Measurements from ENCODE around the gene FRAS1. TPM values are rescaled to one million over a fixed set of nuclear protein-coding genes. Genes with fewer than 3 reads are reported as not detected.

The FRAS1 gene
- total and polyA plus RNA-seq, 4 experiments from 2014 or later = not detected

DNA sequence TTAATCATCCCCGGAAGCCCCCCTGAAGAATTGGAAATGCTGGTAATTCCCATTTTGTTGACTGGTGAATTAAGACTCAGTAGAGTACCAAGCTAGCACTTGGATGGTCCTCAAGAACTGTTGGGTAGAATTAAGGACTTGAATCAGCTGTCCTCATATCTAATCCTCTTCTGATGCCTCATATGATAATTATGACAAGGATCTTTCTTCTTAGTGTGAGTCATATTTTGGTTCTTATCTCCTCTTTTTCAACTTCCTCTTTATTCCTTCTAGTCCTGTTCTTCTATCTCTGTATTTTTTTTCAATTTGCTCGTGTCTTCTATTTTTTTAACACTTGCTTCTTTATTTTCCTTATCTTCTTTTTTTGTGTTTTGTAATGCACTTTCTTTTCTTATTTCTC lies 288.1 kb downstream of the FRAS1 start:
- Histone ChIP-seq H3K4me1 (ENCODE audit: insufficient read depth, low read length) (no peaks in the 10 kb centered on the region), H3K27me3 (ENCODE audit: insufficient read depth, low read length) (no peaks in the 10 kb centered on the region), H3K9me3 (ENCODE audit: control insufficient read depth in 1 of 2, low read length in 2 of 2) (no peaks in the 10 kb centered on the region), H3K36me3 (ENCODE audit: insufficient read depth, low read length) (no peaks in the 10 kb centered on the region), H3K4me3 (ENCODE audit: low read length in 2 of 2) (no peak overlapping the region), H3K27ac (ENCODE audit: low read depth, low read length) (no peak overlapping the region)
- H3K27ac Mint-ChIP-seq = no peak overlapping the region
- no peak overlapping the region for H3K4me3 Mint-ChIP-seq
- H3K27me3 Mint-ChIP-seq = no peaks in the 10 kb centered on the region
- no peaks in the 10 kb centered on the region for H3K4me1 Mint-ChIP-seq
- no peaks in the 10 kb centered on the region for H3K36me3 Mint-ChIP-seq
- peaks cover 0 to 4% (median 0%) of the 10 kb centered on the region in 8 donors for H3K9me3 Mint-ChIP-seq
- ChIA-PET POLR2A (ENCODE audit: partially characterized antibody) (no interaction called here), CTCF (ENCODE audit: partially characterized antibody) (no interaction called here)
- intact Hi-C loops (cut with micrococcal nuclease) = no loop called here
- no peak for DNase-seq

- H3K27me3 ChIP-seq (ENCODE audit: insufficient read depth, low read length) = no peaks in the 10 kb centered on the region
- POLR2A ChIA-PET (ENCODE audit: partially characterized antibody) = no interaction called here
- CTCF ChIA-PET (ENCODE audit: partially characterized antibody) = no interaction called here
- DNase-seq = no peak
- Mint-ChIP-seq H3K27me3 (no peaks in the 10 kb centered on the region), H3K36me3 (no peaks in the 10 kb centered on the region), H3K4me1 (no peaks in the 10 kb centered on the region), H3K27ac (no peak overlapping the region), H3K4me3 (no peak overlapping the region), H3K9me3 (peaks cover 0 to 4% (median 0%) of the 10 kb centered on the region in 8 donors)
- intact Hi-C loops (cut with micrococcal nuclease) = no loop called here
- H3K27ac ChIP-seq (ENCODE audit: low read depth, low read length) = no peak overlapping the region
- H3K4me3 ChIP-seq (ENCODE audit: low read length in 2 of 2) = no peak overlapping the region
- H3K36me3 ChIP-seq (ENCODE audit: insufficient read depth, low read length) = no peaks in the 10 kb centered on the region
- no peaks in the 10 kb centered on the region for H3K4me1 ChIP-seq (ENCODE audit: insufficient read depth, low read length)
- no peaks in the 10 kb centered on the region for H3K9me3 ChIP-seq (ENCODE audit: control insufficient read depth in 1 of 2, low read length in 2 of 2)
Measured at GRCh38 chr4:78346222-78346621, 289.1 kb downstream of the FRAS1 start.

DNA sequence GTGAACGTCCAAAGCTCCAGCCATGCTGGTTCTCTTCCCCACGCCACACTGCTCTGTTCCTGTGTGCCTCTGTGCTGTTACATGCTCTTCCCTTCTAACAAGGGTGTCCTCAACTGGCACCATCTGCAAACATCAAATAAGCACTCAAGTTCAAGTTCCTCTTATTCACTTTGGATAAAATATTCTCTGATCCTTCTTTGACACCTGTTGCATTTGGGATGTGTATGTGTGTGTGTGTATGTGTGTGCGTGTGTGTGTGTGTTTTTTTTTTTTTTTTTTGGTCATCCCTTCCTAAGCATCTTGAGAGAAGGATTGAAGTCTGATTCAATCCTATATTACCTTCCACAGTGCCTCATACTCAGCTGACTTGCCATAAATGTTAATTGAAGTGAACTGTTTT lies 290.4 kb downstream of the FRAS1 start:
- Mint-ChIP-seq H3K9me3 (peaks cover 0 to 4% (median 0%) of the 10 kb centered on the region in 8 donors), H3K27ac (no peak overlapping the region), H3K4me3 (no peak overlapping the region), H3K4me1 (no peaks in the 10 kb centered on the region), H3K36me3 (no peaks in the 10 kb centered on the region), H3K27me3 (no peaks in the 10 kb centered on the region)
- ChIA-PET CTCF (ENCODE audit: partially characterized antibody) (no interaction called here), POLR2A (ENCODE audit: partially characterized antibody) (no interaction called here)
- Histone ChIP-seq H3K4me1 (ENCODE audit: insufficient read depth, low read length) (no peaks in the 10 kb centered on the region), H3K4me3 (ENCODE audit: low read length in 2 of 2) (no peak overlapping the region), H3K27ac (ENCODE audit: low read depth, low read length) (no peak overlapping the region), H3K9me3 (ENCODE audit: control insufficient read depth in 1 of 2, low read length in 2 of 2) (no peaks in the 10 kb centered on the region), H3K27me3 (ENCODE audit: insufficient read depth, low read length) (no peaks in the 10 kb centered on the region), H3K36me3 (ENCODE audit: insufficient read depth, low read length) (no peaks in the 10 kb centered on the region)
- intact Hi-C loops (cut with micrococcal nuclease) = no loop called here
- no peak for DNase-seq

DNA sequence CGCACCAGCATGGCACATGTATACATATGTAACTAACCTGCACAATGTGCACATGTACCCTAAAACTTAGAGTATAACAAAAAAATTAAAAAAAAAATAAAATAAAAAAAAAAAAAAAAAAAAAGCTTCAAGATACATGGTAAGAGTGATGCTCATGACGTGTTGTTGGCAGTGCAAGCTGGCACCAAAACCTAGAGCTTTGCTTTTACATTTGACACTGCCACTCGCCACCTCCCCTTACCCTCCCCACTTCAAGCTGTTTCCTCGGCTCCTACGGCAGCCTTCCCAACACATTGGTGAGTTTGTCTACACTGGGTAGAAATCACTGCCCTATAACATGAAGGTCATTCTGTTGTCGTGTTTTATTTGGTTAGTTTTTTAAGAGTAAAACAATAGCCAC lies 296.8 kb downstream of the FRAS1 start:
- intact Hi-C loops (cut with micrococcal nuclease) = no loop called here
- H3K36me3 ChIP-seq (ENCODE audit: insufficient read depth, low read length) = no peaks in the 10 kb centered on the region
- H3K4me3 ChIP-seq (ENCODE audit: low read length in 2 of 2) = no peak overlapping the region
- no peaks in the 10 kb centered on the region for H3K4me1 Mint-ChIP-seq
- no peaks in the 10 kb centered on the region for H3K36me3 Mint-ChIP-seq
- peaks cover 0 to 2% (median 0%) of the 10 kb centered on the region in 8 donors for H3K9me3 Mint-ChIP-seq
- DNase-seq = no peak
- no peaks in the 10 kb centered on the region for H3K9me3 ChIP-seq (ENCODE audit: control insufficient read depth in 1 of 2, low read length in 2 of 2)
- ChIA-PET CTCF (ENCODE audit: partially characterized antibody) (interaction anchor here (0.9 kb wide), 1 partner anchor 10 kb away, joined by 3 read pairs; no protein-coding TSS in a partner anchor), POLR2A (ENCODE audit: partially characterized antibody) (no interaction called here)
- H3K27ac ChIP-seq (ENCODE audit: low read depth, low read length) = no peak overlapping the region
- no peaks in the 10 kb centered on the region for H3K4me1 ChIP-seq (ENCODE audit: insufficient read depth, low read length)
- H3K27me3 ChIP-seq (ENCODE audit: insufficient read depth, low read length) = no peaks in the 10 kb centered on the region
- H3K4me3 Mint-ChIP-seq = no peak overlapping the region
- peaks cover under 1 to 3% of the 10 kb centered on the region in 2 donors for H3K27me3 Mint-ChIP-seq
- no peak overlapping the region for H3K27ac Mint-ChIP-seq

GRCh38 chr4:78354782-78355181 lies 297.7 kb downstream of the FRAS1 start:
- Histone ChIP-seq H3K4me3 (ENCODE audit: low read length in 2 of 2) (no peak overlapping the region), H3K36me3 (ENCODE audit: insufficient read depth, low read length) (no peaks in the 10 kb centered on the region), H3K27me3 (ENCODE audit: insufficient read depth, low read length) (no peaks in the 10 kb centered on the region), H3K27ac (ENCODE audit: low read depth, low read length) (no peak overlapping the region), H3K9me3 (ENCODE audit: control insufficient read depth in 1 of 2, low read length in 2 of 2) (no peaks in the 10 kb centered on the region), H3K4me1 (ENCODE audit: insufficient read depth, low read length) (no peaks in the 10 kb centered on the region)
- no peaks in the 10 kb centered on the region for H3K4me1 Mint-ChIP-seq
- H3K27me3 Mint-ChIP-seq = peaks cover 3 to 9% of the 10 kb centered on the region in 2 donors
- H3K27ac Mint-ChIP-seq = no peak overlapping the region
- DNase-seq = no peak
- ChIA-PET POLR2A (ENCODE audit: partially characterized antibody) (no interaction called here), CTCF (ENCODE audit: partially characterized antibody) (interaction anchor here (0.9 kb wide), 1 partner anchor 11 kb away, joined by 3 read pairs; no protein-coding TSS in a partner anchor)
- no peak overlapping the region for H3K4me3 Mint-ChIP-seq
- peaks cover 0 to 2% (median 0%) of the 10 kb centered on the region in 8 donors for H3K9me3 Mint-ChIP-seq
- H3K36me3 Mint-ChIP-seq = no peaks in the 10 kb centered on the region
- intact Hi-C loops (cut with micrococcal nuclease) = no loop called here

GRCh38 chr4:78355306-78355705 lies 298.2 kb downstream of the FRAS1 start:
- ChIA-PET CTCF (ENCODE audit: partially characterized antibody) (no interaction called here), POLR2A (ENCODE audit: partially characterized antibody) (no interaction called here)
- intact Hi-C loops (cut with micrococcal nuclease) = no loop called here
- DNase-seq = no peak
- Mint-ChIP-seq H3K27me3 (peaks cover 4 to 14% of the 10 kb centered on the region in 2 donors), H3K4me1 (no peaks in the 10 kb centered on the region), H3K9me3 (peaks cover 0 to 2% (median 0%) of the 10 kb centered on the region in 8 donors), H3K4me3 (no peak overlapping the region), H3K27ac (no peak overlapping the region), H3K36me3 (no peaks in the 10 kb centered on the region)
- H3K9me3 ChIP-seq (ENCODE audit: control insufficient read depth in 1 of 2, low read length in 2 of 2) = no peaks in the 10 kb centered on the region
- no peaks in the 10 kb centered on the region for H3K4me1 ChIP-seq (ENCODE audit: insufficient read depth, low read length)
- no peak overlapping the region for H3K27ac ChIP-seq (ENCODE audit: low read depth, low read length)
- H3K4me3 ChIP-seq (ENCODE audit: low read length in 2 of 2) = no peak overlapping the region
- no peaks in the 10 kb centered on the region for H3K36me3 ChIP-seq (ENCODE audit: insufficient read depth, low read length)
- H3K27me3 ChIP-seq (ENCODE audit: insufficient read depth, low read length) = no peaks in the 10 kb centered on the region

- Mint-ChIP-seq H3K4me1 (no peaks in the 10 kb centered on the region), H3K36me3 (no peaks in the 10 kb centered on the region), H3K27ac (no peak overlapping the region), H3K4me3 (no peak overlapping the region), H3K27me3 (peaks cover 4 to 15% of the 10 kb centered on the region in 2 donors), H3K9me3 (peaks cover 0 to 2% (median 0%) of the 10 kb centered on the region in 8 donors)
- H3K36me3 ChIP-seq (ENCODE audit: insufficient read depth, low read length) = no peaks in the 10 kb centered on the region
- ChIA-PET POLR2A (ENCODE audit: partially characterized antibody) (no interaction called here), CTCF (ENCODE audit: partially characterized antibody) (no interaction called here)
- intact Hi-C loops (cut with micrococcal nuclease) = no loop called here
- no peaks in the 10 kb centered on the region for H3K4me1 ChIP-seq (ENCODE audit: insufficient read depth, low read length)
- H3K9me3 ChIP-seq (ENCODE audit: control insufficient read depth in 1 of 2, low read length in 2 of 2) = no peaks in the 10 kb centered on the region
- no peak overlapping the region for H3K4me3 ChIP-seq (ENCODE audit: low read length in 2 of 2)
- no peaks in the 10 kb centered on the region for H3K27me3 ChIP-seq (ENCODE audit: insufficient read depth, low read length)
- DNase-seq = no peak
- no peak overlapping the region for H3K27ac ChIP-seq (ENCODE audit: low read depth, low read length)
Measured at GRCh38 chr4:78356251-78356786, 299.2 kb downstream of the FRAS1 start.

GRCh38 chr4:78357122-78357521 lies 300.0 kb downstream of the FRAS1 start:
- no peak for DNase-seq
- no peak overlapping the region for H3K27ac ChIP-seq (ENCODE audit: low read depth, low read length)
- no peaks in the 10 kb centered on the region for H3K4me1 Mint-ChIP-seq
- H3K36me3 Mint-ChIP-seq = no peaks in the 10 kb centered on the region
- H3K27me3 Mint-ChIP-seq = peaks cover 4 to 15% of the 10 kb centered on the region in 2 donors
- H3K4me3 Mint-ChIP-seq = no peak overlapping the region
- ChIA-PET POLR2A (ENCODE audit: partially characterized antibody) (no interaction called here), CTCF (ENCODE audit: partially characterized antibody) (no interaction called here)
- no peaks in the 10 kb centered on the region for H3K9me3 ChIP-seq (ENCODE audit: control insufficient read depth in 1 of 2, low read length in 2 of 2)
- H3K4me1 ChIP-seq (ENCODE audit: insufficient read depth, low read length) = no peaks in the 10 kb centered on the region
- no peaks in the 10 kb centered on the region for H3K36me3 ChIP-seq (ENCODE audit: insufficient read depth, low read length)
- H3K9me3 Mint-ChIP-seq = peaks cover 0 to 2% (median 0%) of the 10 kb centered on the region in 8 donors
- no peak overlapping the region for H3K4me3 ChIP-seq (ENCODE audit: low read length in 2 of 2)
- no peaks in the 10 kb centered on the region for H3K27me3 ChIP-seq (ENCODE audit: insufficient read depth, low read length)
- intact Hi-C loops (cut with micrococcal nuclease) = no loop called here
- H3K27ac Mint-ChIP-seq = no peak overlapping the region

Measured in CD4-positive, alpha-beta memory T cell (primary cell).